ENCODE data around the gene PUS1. TPM values are rescaled to one million over a fixed set of nuclear protein-coding genes. Genes with fewer than 3 reads are reported as not detected.

Gene PUS1
- total and polyA plus RNA-seq, 2 of the 8 experiments (the other 6 are each of a cell fraction or from before 2014, with no cell fraction given) = 48.1 to 81.2 TPM

GRCh38 chr12:131911028-131911650, 17.9 kb upstream of the PUS1 start:
- CTCF ChIA-PET (ENCODE audit: partially characterized antibody) = interaction anchor here (1.0 to 1.7 kb wide), 3 partner anchors 8 to 23 kb away, joined by 4 to 6 read pairs (median 5); no protein-coding TSS in a partner anchor

More at GRCh38 chr12:131911028-131911650, 17.9 kb upstream of the PUS1 start:
- 96% methylated on average over 17 of the region's 17 CpGs; no CpG with 5 or more reads in 1 of the 2 experiments for WGBS, 2 experiments (ENCODE audit: extremely low coverage in 1 of 2, insufficient coverage in 1 of 2, insufficient read length in 1 of 2, insufficient replicate concordance in 2 of 2, low coverage in 1 of 2, low lambda C conversion rate in 2 of 2, missing lambda C conversion rate in 1 of 2)
- Histone ChIP-seq H3K4me1 (replicated peaks in 1 of 4; ENCODE audit: control insufficient read depth in 3 of 4, insufficient read depth in 4 of 4, low read length in 3 of 4) (no peaks in the 10 kb centered on the region), H3K4me3 (ENCODE audit: extremely low read depth in 1 of 4, insufficient read depth in 2 of 4, low read depth in 3 of 4, low read length in 4 of 4) (no peak overlapping the region), H3K56ac (replicated peaks; ENCODE audit: insufficient read length, low read depth, low read length) (no peak overlapping the region), H3K27me3 (replicated peaks in 1 of 4; ENCODE audit: control insufficient read depth in 3 of 4, extremely low read depth in 1 of 4, insufficient read depth in 3 of 4, low read length in 3 of 4) (no peaks in the 10 kb centered on the region), H2AFZ (ENCODE audit: low read length) (no peak overlapping the region), H4K91ac (replicated peaks; ENCODE audit: insufficient read length, low read length) (no peak overlapping the region), H3K79me2 (ENCODE audit: control insufficient read depth in 1 of 2, insufficient read depth in 2 of 2, low read length in 2 of 2) (no peaks in the 10 kb centered on the region; a peak in 1 of 4 replicates), H3K4ac (replicated peaks; ENCODE audit: insufficient read length, low read depth, low read length) (no peak overlapping the region), H2BK12ac (ENCODE audit: low read depth, low read length) (no peak overlapping the region), H3K9me3 (ENCODE audit: insufficient read depth in 2 of 2, low read depth in 1 of 2, low read length in 1 of 2) (no peaks in the 10 kb centered on the region), H4K20me1 (replicated peaks in 1 of 2; ENCODE audit: control insufficient read depth in 1 of 2, insufficient read depth in 2 of 2, low read length in 2 of 2) (peaks cover 5 to 10% of the 10 kb centered on the region in 2 experiments), H3K9ac (replicated peaks in 1 of 4; ENCODE audit: extremely low read depth in 1 of 4, low read depth in 3 of 4, low read length in 3 of 4) (no peak overlapping the region), H4K5ac (ENCODE audit: insufficient read length, low read depth, low read length) (no peak overlapping the region), H4K8ac (ENCODE audit: extremely low read depth, insufficient read depth, low read length) (no peak overlapping the region), H3K27ac (ENCODE audit: low read depth, low read length) (no peak overlapping the region), H2BK20ac (ENCODE audit: low read length) (no peak overlapping the region), H2AK5ac (ENCODE audit: low read depth, low read length) (no peak overlapping the region), H3K79me1 (ENCODE audit: low read depth, low read length) (peaks cover 2% of the 10 kb centered on the region; the same call in 1 of the 2 replicates), H2BK120ac (replicated peaks; ENCODE audit: low read depth, low read length) (no peak overlapping the region), H2BK5ac (ENCODE audit: low read depth, low read length) (no peak overlapping the region; the same call in 1 of the 2 replicates), H3K18ac (ENCODE audit: extremely low read depth, low read length) (no peak overlapping the region), H2BK15ac (ENCODE audit: low read length) (no peak overlapping the region), H3K23me2 (ENCODE audit: low read depth, low read length) (no peaks in the 10 kb centered on the region), H3K4me2 (ENCODE audit: insufficient read depth in 1 of 2, low read depth in 2 of 2, low read length in 2 of 2) (no peak overlapping the region), H3K23ac (ENCODE audit: insufficient read length) (no peak overlapping the region), H3K14ac (ENCODE audit: insufficient read length) (no peak overlapping the region), H3K36me3 (ENCODE audit: control insufficient read depth in 2 of 4, insufficient read depth in 4 of 4, low read length in 3 of 4) (peaks cover 8 to 68% (median 34%) of the 10 kb centered on the region in 4 experiments)
- FAIRE-seq (no peak), DNase-seq (ENCODE audit: low read depth in 1 of 2, low spot score in 2 of 2) (no peak)
- POLR2A ChIA-PET (ENCODE audit: partially characterized antibody) = interaction anchor here (1.2 to 2.2 kb wide), 5 partner anchors 8 to 29 kb away, joined by 3 to 6 read pairs (median 4); no protein-coding TSS in a partner anchor
- TF ChIP-seq RFX5 (IDR thresholded peaks at IDR 0.05; ENCODE audit: borderline replicate concordance, low read depth, low read length) (no peak), USF2 (IDR thresholded peaks at IDR 0.05; ENCODE audit: low read length) (no peak)
